HG03342 (cell line): ENCODE measurements around the gene UNC45B.
"Not testable (repeated sequence)": the region's sequence is repeated elsewhere in the genome, so short reads cannot be mapped to it uniquely, and the experiment has no call there.

Experiments used
- ATAC-seq: cut with Tn5 transposase; IDR thresholded peaks from one replicate; pipeline ENCODE4 v1.9.1; 2021; ENCODE audit warnings: mild to moderate bottlenecking, moderate library complexity; ENCODE audit not compliant: unreplicated experiment

The UNC45B gene

DNA sequence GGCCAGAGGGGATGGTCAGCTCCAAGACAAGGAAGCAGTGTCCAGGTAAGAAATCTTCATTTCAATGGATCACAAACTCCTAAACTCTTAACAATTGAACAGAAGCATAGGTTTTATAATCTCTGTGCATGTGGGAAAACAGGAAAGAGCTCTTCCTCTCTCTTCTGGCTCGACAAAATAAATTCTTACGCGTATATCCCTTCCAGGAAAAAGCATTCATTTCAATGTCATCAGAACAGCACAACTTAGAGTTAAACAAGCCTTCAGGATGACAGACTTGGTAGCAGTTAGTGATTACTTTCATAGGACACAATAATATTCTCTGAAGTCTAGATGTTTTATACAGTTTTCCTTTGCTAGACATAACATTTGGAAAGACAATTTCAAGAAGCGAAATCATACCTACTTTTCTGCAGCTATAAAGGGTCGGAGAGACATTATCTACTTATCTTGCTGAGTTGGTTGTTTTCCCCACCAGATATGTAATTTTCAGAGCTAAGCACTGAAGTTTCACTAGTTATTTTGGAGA lies 65.9 kb downstream of the UNC45B start:
- ATAC-seq = no peak

DNA sequence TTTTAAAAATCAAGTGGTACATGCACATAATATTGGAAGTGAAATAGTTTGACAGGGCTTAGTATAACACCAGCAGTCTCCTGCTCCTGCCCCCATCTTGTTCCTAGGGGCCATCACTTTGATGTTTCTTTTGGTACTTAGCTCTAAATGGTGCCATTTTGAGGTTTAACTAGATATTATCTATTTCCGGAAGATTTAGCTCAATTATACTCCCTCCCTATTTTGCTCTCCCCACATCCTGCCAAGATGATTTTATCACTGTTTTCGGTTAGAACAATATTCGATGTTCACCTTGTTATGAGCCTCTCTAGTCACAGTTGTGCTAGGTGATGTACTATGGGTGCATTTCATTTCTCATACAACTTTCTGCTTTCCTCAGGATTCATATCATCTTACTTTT lies 66.6 kb downstream of the UNC45B start:
- no peak for ATAC-seq

- no peak for ATAC-seq
These were observed 67.1 kb downstream of the UNC45B start for GRCh38 chr17:35214631-35215273.

DNA sequence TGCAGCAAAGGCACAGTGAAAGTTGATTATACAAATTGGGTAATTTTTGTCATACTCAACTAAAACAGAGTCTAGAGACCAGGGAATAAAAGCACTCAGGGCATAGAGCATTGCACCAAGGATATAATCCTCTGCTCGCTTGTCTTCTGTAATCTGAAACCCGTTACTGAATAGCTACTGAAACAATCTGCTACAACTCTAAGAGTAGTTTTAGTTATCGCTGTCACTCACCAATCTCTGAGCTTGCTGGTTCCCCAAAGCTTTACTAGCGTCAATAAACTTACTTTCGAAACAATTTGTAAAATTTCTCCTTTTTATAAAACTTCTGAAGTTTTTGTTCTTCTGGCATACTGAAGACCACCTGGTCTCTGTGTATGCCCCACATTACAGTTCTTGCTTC lies 69.5 kb downstream of the UNC45B start:
- no peak for ATAC-seq

DNA sequence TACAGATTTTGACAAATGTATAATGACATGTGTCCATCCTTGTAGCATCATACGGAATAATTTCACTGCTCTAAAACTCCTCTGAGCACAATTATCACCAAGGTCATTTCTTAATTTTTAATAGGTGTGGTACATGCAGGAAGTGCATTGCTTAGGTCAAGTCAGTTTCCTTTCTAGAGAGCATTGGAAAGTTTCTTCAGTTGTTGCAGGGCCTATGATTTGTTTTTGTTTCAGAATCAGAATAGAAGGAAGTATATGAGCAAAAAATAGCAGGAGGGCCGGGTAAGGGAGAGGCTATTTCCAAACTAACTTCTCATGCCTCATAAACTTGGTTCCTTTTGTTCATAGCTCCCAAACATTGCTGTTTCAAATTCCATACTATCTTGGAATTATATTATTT lies 71.3 kb downstream of the UNC45B start:
- no peak for ATAC-seq

DNA sequence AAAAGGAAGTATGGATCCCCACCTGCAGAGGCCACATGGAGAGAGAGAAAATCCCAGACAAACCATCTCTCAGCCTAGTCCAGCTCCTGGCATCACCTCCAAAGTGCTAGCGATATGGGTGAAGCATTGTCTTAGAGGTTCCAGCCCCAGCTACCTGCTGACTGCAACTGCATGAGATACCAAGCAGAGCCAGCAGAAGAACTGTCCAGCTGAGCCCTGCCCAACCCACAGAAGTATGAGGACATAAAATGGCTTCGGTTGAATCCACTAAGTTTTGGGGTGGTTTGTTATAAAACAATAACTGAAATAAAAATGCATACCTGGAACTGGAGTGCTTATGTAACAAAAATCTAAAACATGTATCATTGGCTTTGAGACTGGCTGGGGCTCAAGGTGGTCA lies 74.8 kb downstream of the UNC45B start:
- no peak for ATAC-seq

DNA sequence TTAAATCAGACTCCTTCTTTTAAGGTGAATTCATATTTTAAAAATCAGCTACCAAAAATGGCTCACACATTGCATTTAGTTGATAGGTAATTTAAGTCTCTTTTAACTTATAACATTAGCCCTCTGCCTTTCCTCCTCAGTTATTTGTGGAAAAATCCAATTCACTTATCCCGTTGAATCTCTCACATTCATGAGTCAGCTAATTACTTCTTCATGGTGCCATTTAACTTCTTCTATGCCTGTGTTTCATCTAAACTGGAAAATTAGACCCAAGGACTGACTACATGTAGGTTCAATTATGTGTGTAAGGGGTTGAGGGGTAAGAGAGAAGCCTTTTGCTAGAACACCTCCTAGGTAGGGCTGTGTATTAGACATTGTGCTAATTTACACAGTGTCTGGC lies 76.8 kb downstream of the UNC45B start:
- ATAC-seq = no peak

GRCh38 chr17:35227546-35227945 lies 79.9 kb downstream of the UNC45B start:
- ATAC-seq = no peak

DNA sequence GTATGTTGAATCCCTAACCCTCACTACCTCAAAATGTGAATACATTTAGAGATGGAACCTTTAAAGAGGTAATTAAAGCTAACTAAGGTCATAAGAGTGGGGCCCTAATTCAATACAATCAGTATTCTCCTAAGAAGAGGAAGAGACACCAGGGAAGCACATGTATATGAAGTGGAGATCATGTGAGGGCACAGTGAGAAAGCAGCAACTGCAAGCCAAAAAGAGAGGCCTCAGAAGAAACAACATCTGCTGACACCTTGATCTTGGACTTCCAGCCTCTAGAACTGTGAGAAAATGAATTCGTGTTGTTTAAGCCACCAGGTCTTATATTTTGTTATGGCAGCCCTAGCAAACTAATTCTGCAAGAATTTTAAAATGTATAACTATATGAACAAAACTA lies 82.0 kb downstream of the UNC45B start:
- no peak for ATAC-seq

DNA sequence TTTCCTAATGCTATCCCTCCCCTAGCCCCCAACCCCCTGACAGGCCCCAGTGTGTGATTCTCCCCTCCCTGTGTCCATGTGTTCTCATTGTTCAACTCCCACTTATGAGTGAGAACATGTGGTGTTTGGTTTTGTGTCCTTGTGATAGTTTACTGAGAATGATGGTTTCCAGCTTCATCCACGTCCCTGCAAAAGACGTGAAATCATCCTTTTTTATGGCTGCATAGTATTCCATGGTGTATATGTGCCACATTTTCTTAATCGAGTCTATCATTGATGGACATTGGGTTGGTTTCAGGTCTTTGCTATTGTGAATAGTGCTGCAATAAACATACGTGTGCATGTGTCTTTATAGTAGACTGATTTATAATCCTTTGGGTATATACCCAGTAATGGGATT lies 86.7 kb downstream of the UNC45B start:
- ATAC-seq = not testable (repeated sequence)

GRCh38 chr17:35235289-35235688 lies 87.7 kb downstream of the UNC45B start:
- no peak for ATAC-seq

- ATAC-seq = no peak
These were observed 88.3 kb downstream of the UNC45B start for GRCh38 chr17:35235917-35236316.

DNA sequence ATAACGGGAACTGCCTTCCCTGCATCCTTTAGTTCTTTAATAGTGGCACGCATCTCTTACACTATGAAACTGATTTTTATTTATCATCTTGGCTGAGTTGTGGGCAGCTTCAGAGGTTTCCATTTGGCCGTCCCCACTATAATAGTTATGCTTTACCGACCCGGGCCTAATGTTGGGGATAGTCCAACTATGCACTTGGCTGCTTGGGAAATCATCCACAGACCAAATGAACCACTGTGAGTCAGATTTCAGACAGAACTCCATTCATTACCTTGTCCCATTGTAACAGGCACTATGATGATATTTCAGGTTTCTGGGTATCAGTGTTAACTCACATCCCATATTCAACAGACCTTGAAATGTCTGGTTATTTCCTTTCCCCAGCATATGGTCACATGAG lies 89.2 kb downstream of the UNC45B start:
- ATAC-seq = no peak

- ATAC-seq = no peak
These were observed 91.2 kb downstream of the UNC45B start for GRCh38 chr17:35238821-35239220.
